CD4-positive, alpha-beta T cell treated with Interleukin-1 beta for 1 hour (primary cell): ENCODE measurements around the gene LZIC.

Source experiments
- DNase-seq, 2 donors: peaks; one replicate each; pipeline ENCODE4 v3.0.0-alpha.2; 2020 to 2022

Gene LZIC

GRCh38 chr1:9910076-9910422, 33.1 kb downstream of the LZIC start, which contains the start of gene CTNNBIP1:
Gene CTNNBIP1, minus strand, starts transcription at chr1:9910269. Its CDS starts 38,205 bp downstream, at chr1:9872064.
- no peak for DNase-seq

- DNase-seq, result peak in 1 of 2 donors; percentile 7
Measured at GRCh38 chr1:9909234-9910046, 33.8 kb downstream of the LZIC start.

GRCh38 chr1:9908871-9909233, 34.3 kb downstream of the LZIC start:
- no peak for DNase-seq

- DNase-seq, result no peak
Measured at GRCh38 chr1:9907441-9907840, 35.8 kb downstream of the LZIC start.

GRCh38 chr1:9906466-9906865, 36.7 kb downstream of the LZIC start:
- no peak for DNase-seq

GRCh38 chr1:9905010-9905409, 38.2 kb downstream of the LZIC start:
- DNase-seq, result no peak

GRCh38 chr1:9904596-9904995, 38.6 kb downstream of the LZIC start:
- no peak for DNase-seq

- DNase-seq, result no peak
Measured at GRCh38 chr1:9903801-9904527, 39.2 kb downstream of the LZIC start.

GRCh38 chr1:9902060-9902452, 41.1 kb downstream of the LZIC start:
- DNase-seq, result no peak

- DNase-seq, result no peak
Measured at GRCh38 chr1:9901148-9902059, 41.8 kb downstream of the LZIC start.

GRCh38 chr1:9900142-9901043, 42.8 kb downstream of the LZIC start:
- peak; percentile 5 to 57 for DNase-seq

- no peak for DNase-seq
Measured at GRCh38 chr1:9894115-9894514, 49.1 kb downstream of the LZIC start.

GRCh38 chr1:9892563-9893528, 50.3 kb downstream of the LZIC start:
- peak in 1 of 2 donors; percentile 28 for DNase-seq

- DNase-seq, result no peak
Measured at GRCh38 chr1:9891207-9891606, 52.0 kb downstream of the LZIC start.

- DNase-seq, result no peak
Measured at GRCh38 chr1:9890224-9890731, 52.9 kb downstream of the LZIC start.

- DNase-seq, result no peak
Measured at GRCh38 chr1:9889411-9889810, 53.8 kb downstream of the LZIC start.

GRCh38 chr1:9888886-9889285, 54.3 kb downstream of the LZIC start:
- no peak for DNase-seq

GRCh38 chr1:9887070-9887469, 56.1 kb downstream of the LZIC start:
- no peak for DNase-seq

- DNase-seq, result no peak
Measured at GRCh38 chr1:9886092-9886742, 57.0 kb downstream of the LZIC start.

- no peak for DNase-seq
Measured at GRCh38 chr1:9884805-9885204, 58.4 kb downstream of the LZIC start.
